ENCODE results near the gene RPS15.

- TF ChIP-seq POLR2A (IDR thresholded peaks at IDR 0.05) (no peak), CTCF (IDR thresholded peaks at IDR 0.05) (no peak)
Observed at GRCh38 chr19:1396019-1396767, 42.0 kb upstream of the RPS15 start.

Data from body of pancreas (tissue), 4 donors.